ENCODE results near the gene NEUROG3. TPM values are rescaled to one million over a fixed set of nuclear protein-coding genes. Genes with fewer than 3 reads are reported as not detected.

Gene NEUROG3
- total RNA-seq, 1 donor from 2014 or later, result not detected

DNA sequence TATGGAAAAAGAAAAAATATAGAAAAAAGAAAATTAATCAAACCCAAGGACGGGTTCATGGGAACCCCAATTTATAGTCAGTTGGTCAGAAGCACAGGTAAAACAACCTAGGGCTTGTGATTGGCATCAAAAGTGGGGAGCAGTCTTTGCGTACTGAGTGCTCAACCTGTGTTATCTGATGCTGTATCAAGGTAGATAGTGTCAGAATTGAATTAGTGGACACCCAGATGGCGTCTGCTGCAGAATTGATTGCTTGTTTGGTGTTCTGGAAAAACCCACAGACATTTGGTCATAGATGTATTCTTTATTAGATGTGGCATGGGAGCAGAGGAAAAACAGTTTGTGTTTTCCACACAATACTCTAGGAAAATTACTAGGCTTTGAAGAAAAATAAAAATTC, 39.6 kb downstream of the NEUROG3 start:
- peaks cover 9% of the 10 kb centered on the region for H3K27me3 Mint-ChIP-seq (ENCODE audit: low read depth)
- H3K4me3 Mint-ChIP-seq (ENCODE audit: low read depth), result no peak overlapping the region
- intact Hi-C loops (cut with micrococcal nuclease), result no loop called here
- H3K9me3 Mint-ChIP-seq, result no peaks in the 10 kb centered on the region
- no peak for DNase-seq (ENCODE audit: low spot score)
- H3K36me3 Mint-ChIP-seq (ENCODE audit: low read depth), result no peaks in the 10 kb centered on the region
- H3K27ac Mint-ChIP-seq, result no peak overlapping the region
- no peaks in the 10 kb centered on the region for H3K4me1 Mint-ChIP-seq (ENCODE audit: low read depth)

DNA sequence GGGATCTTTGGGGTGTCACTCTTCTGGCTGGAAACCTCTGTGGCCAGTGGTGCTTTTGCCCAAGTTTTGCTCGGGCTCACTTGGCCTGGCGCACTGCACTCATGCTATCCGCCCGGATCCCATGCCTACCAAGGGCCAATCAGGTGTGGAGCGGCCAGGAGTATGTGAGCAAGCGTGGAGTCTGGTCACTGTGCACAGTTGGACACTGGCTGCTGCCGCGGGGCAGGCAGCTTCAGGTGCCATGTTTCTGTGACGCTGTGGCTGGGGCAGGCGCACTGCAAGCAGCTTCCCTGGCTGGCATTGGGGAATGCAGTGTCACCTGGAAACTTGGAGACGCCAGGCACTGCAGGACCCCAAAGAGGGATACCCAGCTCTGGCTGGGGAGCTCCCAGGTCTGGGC, 45.3 kb downstream of the NEUROG3 start:
- DNase-seq (ENCODE audit: low spot score), result no peak
- peaks cover 19% of the 10 kb centered on the region for H3K27me3 Mint-ChIP-seq (ENCODE audit: low read depth)
- intact Hi-C loops (cut with micrococcal nuclease), result no loop called here
- no peaks in the 10 kb centered on the region for H3K36me3 Mint-ChIP-seq (ENCODE audit: low read depth)
- no peaks in the 10 kb centered on the region for H3K4me1 Mint-ChIP-seq (ENCODE audit: low read depth)
- no peak overlapping the region for H3K4me3 Mint-ChIP-seq (ENCODE audit: low read depth)
- H3K27ac Mint-ChIP-seq, result no peak overlapping the region
- H3K9me3 Mint-ChIP-seq, result no peaks in the 10 kb centered on the region

Other genes with a start within 250 kb of the NEUROG3 start
- gene TACR2, start 156.5 kb downstream of the NEUROG3 start, total RNA-seq, result not detected in 2 replicates
- 0.55 and 0.85 TPM in 2 replicates for gene TSPAN15, start 122.0 kb downstream of the NEUROG3 start, total RNA-seq
- 9.3 and 12.1 TPM in 2 replicates for gene FAM241B, start 56.8 kb upstream of the NEUROG3 start, total RNA-seq
- gene COL13A1, start 228.5 kb upstream of the NEUROG3 start, total RNA-seq, result not detected in 2 replicates

Data from activated T-helper 2 cell treated with anti-CD3 and anti-CD28 coated beads, Interferon-gamma antibody, Interleukin-2, Interleukin-4, amounts not matched to agents 10 μg/mL and 5 μg/mL and 100 μg/mL, durations not matched to agents 14 hours and 24 hours and 36 hours (primary cell).